Activated T-cell treated with anti-CD3 and anti-CD28 coated beads, Interleukin-2, amount 50 U/mL, for 4 hours (primary cell): Measurements from ENCODE around the gene NDUFB3. TPM values are rescaled to one million over a fixed set of nuclear protein-coding genes. Genes with fewer than 3 reads are reported as not detected.

Experiments used
- ATAC-seq, 2 donors: fragments of 200-7000 bp; cut with Tn5 transposase; one replicate each; pipeline ENCODE4 v1.10.0; 2021
- DNase-seq: peaks from one replicate; pipeline ENCODE4 v3.0.0-alpha.2; 2020
- H3K27me3 Mint-ChIP-seq: one replicate; pipeline ENCODE4 v1.8.0; 2021; ENCODE audit warnings: low read depth, mixed read lengths
- H3K36me3 Mint-ChIP-seq: one replicate; pipeline ENCODE4 v1.8.0; 2022; ENCODE audit warnings: mixed read lengths; ENCODE audit not compliant: insufficient read depth
- H3K4me1 Mint-ChIP-seq: one replicate; pipeline ENCODE4 v1.8.0; 2021; ENCODE audit warnings: low read depth, mixed read lengths
- H3K4me3 Mint-ChIP-seq: one replicate; pipeline ENCODE4 v1.8.0; 2021; ENCODE audit warnings: mild to moderate bottlenecking, moderate library complexity, mixed read lengths
- H3K9me3 Mint-ChIP-seq: one replicate; pipeline ENCODE4 v1.8.0; 2021; ENCODE audit warnings: mixed read lengths
- total RNA-seq, 3 donors: library from RNA; stranded (reverse); gene quantifications; one replicate each; pipeline ENCODE4 v1.2.1, GENCODE V29; 2021

The NDUFB3 gene
- total RNA-seq, 3 donors from 2014 or later: 113 to 124 (median 121) TPM

DNA sequence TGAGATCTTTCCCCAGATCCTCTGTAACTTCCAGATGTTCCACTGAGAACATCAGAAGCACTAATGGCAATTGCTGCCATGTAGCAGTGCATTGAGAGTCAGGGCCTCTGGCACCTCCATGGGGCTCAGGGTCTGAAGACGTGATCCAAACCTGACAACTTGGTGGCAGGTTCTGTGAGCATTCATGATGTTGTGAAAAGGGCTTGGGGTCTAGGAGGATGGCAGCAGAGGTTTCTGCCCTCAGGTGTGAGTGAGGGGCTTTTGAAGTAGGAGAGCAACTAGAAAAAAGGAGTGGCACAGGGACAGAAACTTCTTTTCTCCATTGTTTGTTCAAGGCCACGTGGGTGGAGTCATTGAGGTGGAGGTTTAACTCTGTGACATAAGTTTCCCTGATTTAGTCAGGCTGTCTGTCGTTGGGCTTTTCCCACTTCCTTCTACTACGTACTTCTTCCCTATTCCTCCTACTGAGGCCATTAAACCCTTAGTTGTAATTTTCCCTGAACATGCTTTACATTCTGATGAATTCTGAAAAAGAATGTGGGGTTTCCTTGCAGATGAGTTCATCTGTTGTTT lies 57.2 kb downstream of the NDUFB3 start:
- Mint-ChIP-seq H3K4me1 (peaks cover 69% of the 10 kb centered on the region), H3K9me3 (no peaks in the 10 kb centered on the region), H3K4me3 (peak overlapping the region; percentile 88), H3K36me3 (peaks cover 44% of the 10 kb centered on the region), H3K27me3 (no peaks in the 10 kb centered on the region)
- peak; percentile 15 to 20 for ATAC-seq
- DNase-seq: no peak

DNA sequence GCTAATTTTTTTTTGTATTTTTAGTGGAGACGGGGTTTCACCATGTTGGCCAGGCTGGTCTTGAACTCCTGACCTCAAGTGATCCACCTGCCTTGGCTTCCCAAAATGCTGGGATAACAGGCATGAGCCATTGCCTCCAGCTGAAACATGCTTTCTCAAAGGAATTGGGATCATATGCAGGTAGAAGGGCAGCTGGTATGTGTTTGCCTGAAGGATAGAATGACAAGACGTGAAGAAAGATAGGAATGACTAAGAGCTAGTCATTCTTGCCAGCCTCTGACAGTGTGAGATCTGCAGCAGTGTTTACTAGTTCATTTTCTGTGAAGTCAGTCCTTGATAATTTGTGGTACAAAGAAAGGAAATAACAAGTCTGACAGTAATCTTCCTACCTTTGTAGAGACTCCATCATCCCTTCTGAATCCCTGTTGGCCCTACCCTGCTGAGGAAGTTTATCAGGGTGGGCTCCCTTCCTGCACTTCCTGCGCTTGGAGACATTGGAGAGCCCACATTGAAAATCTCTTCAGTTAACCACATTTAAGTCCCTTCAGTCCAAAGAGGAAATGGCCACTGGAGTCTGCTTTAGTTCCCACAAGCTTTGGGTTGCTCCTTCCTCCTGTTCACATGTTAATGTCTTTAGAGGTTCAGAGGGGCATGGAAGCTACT lies 58.9 kb downstream of the NDUFB3 start:
- DNase-seq (no peak), ATAC-seq (peak; percentile 47)
- Mint-ChIP-seq H3K36me3 (peaks cover 44% of the 10 kb centered on the region), H3K4me3 (peak overlapping the region; percentile 88), H3K4me1 (peaks cover 60% of the 10 kb centered on the region), H3K9me3 (no peaks in the 10 kb centered on the region), H3K27me3 (no peaks in the 10 kb centered on the region)

DNA sequence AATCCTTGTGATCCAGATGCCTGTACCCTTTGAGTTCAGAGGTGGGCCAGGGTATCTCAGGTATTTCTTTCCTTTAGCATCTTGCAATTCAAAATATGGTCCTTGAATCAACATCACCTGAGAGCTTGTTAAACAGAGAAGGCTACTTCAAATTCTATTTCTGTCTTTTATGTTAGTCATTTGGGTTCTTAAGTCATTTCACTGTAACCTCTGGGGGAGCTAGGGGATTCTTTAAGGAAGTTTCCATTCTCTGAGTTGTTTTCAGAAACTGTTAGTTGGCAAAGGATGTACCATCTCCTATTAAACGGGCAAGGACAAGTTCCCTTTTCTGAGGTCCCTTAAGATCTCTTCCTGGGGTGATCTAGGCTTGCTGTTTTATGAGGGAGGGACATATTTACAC lies 60.7 kb downstream of the NDUFB3 start:
- H3K4me3 Mint-ChIP-seq: peak overlapping the region; percentile 88
- no peaks in the 10 kb centered on the region for H3K27me3 Mint-ChIP-seq
- peak; percentile 12 to 15 for ATAC-seq
- H3K36me3 Mint-ChIP-seq: peaks cover 60% of the 10 kb centered on the region
- peaks cover 56% of the 10 kb centered on the region for H3K4me1 Mint-ChIP-seq
- DNase-seq: no peak
- no peaks in the 10 kb centered on the region for H3K9me3 Mint-ChIP-seq

Other genes starting within 250 kb of the NDUFB3 start
- 100 to 1,000 TPM in 2 of 3 donors, 10 to 100 TPM in 1; 90.1 to 113 (median 108) TPM for gene CLK1, start 207.3 kb upstream of the NDUFB3 start, total RNA-seq
- gene PPIL3, start 182.9 kb upstream of the NDUFB3 start, total RNA-seq: 10 to 100 TPM; 24.1 to 49.3 (median 30.2) TPM
- gene NIF3L1, start 182.6 kb upstream of the NDUFB3 start, total RNA-seq: 10 to 100 TPM; 18.1 to 25.2 (median 23.6) TPM
- gene ORC2, start 108.3 kb upstream of the NDUFB3 start, total RNA-seq: 10 to 100 TPM; 42.7 to 52.4 (median 45.9) TPM
- gene HYCC2, start 330 bp upstream of the NDUFB3 start, total RNA-seq: 10 to 100 TPM; 27.2 to 33.3 (median 27.7) TPM
- gene CFLAR, start 44.2 kb downstream of the NDUFB3 start, total RNA-seq: 100 to 1,000 TPM; 279 to 340 (median 291) TPM
- 1 to 10 TPM; 3.4 to 4.8 (median 4.4) TPM for gene CASP10, start 111.1 kb downstream of the NDUFB3 start, total RNA-seq
- 10 to 100 TPM; 31.6 to 45.8 (median 36.9) TPM for gene CASP8, start 188.5 kb downstream of the NDUFB3 start, total RNA-seq